ENCODE results near the gene PARS2.

PARS2 gene

DNA sequence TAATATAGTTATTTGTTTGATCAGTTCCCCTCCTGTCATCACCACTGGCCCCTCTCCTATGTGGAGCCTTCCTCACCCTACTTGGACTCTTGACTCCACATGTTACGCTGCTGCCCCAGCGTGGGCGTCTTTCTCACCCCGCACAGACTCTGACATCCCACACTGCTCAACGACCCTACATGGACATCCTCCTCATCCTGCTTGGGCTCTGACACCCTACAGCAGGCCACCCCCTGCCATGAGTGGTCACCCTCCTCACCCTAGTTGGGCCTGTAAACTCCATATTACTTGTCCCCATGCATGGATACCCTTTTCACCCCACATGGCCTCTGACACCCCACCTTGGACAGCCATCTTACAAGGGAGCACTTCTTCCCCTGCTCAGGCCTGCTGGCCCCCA, 27.6 kb downstream of the PARS2 start:
- no peak for DNase-seq (ENCODE audit: low read depth in 2 of 2)

DNA sequence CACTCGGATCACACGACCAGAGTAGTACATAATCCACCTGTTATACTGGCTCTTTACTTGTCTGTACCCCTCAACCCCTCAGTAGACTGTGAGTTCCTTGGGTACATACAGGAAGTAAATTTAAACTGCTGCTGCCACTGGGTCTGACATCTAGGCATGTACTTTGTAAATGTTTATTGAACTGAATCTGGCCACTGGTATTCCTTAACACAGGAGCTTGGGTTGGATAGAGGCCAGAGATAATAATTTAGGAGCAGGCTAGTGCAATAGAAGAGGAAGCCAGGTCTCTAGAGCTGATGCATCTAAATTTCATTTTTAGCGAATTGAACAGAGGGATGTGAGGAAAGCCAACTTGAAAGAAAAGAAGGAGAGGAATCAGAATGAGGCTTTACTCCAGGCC, 36.3 kb downstream of the PARS2 start:
- no peak for DNase-seq (ENCODE audit: low read depth in 2 of 2)

DNA sequence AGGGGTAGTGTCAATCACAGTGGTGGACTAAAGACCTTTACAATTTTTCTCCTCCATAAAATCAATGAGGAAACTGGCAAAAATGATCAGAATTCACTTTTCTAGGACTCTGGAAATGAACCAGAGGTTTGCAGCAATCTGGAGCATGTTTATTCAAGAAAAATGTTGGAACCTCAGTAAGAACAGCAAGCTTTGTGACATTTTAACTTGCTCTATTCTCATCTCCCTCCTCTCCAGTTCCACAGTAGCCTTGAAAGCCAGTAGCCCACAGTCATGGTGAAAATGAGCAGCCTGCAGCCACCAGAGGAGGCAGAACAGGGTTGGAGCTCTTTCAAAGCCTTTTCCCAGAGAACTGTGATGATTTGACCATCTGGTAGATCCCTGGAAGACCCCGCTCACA, 39.6 kb downstream of the PARS2 start:
- DNase-seq (ENCODE audit: low read depth in 2 of 2): no peak

DNA sequence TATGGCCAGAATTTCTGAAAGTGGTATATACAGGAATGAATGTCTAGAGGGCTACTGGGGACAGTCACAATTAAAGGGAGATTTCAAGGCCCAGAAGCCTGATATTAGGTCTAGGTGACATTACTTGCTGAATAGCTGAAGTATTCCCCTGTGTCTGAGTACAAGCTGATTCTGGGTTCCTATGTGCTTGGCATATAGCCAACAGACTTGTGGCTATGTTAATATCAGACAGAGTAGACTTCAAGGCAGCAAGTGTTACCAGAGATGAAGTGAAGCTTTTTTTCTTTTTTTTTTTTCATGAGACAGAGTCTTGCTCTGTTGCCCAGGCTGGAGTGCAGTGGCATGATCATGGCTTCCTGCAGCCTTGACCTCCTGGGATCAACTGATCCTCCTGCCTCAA, 40.3 kb downstream of the PARS2 start:
- no peak for DNase-seq (ENCODE audit: low read depth in 2 of 2)

DNA sequence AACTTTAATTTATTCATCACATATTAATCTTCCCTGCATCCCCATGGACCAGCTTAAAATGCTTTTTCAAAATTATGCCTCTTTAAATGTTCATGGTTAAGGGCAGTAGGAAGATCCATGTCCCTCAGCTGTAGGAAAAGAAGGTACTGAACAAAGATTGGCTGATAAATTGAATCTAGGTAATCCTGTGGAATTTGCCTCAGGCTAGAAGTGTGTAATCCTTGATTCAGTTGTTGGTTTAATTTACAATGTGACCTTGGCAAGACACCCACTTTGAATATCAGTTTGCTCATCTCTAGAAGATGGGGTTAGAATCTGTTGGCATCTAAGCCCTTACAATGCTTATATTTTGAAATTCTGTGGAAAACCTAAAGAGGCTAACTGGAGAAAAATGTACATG, 42.6 kb downstream of the PARS2 start:
- DNase-seq (ENCODE audit: low read depth in 2 of 2): no peak

DNA sequence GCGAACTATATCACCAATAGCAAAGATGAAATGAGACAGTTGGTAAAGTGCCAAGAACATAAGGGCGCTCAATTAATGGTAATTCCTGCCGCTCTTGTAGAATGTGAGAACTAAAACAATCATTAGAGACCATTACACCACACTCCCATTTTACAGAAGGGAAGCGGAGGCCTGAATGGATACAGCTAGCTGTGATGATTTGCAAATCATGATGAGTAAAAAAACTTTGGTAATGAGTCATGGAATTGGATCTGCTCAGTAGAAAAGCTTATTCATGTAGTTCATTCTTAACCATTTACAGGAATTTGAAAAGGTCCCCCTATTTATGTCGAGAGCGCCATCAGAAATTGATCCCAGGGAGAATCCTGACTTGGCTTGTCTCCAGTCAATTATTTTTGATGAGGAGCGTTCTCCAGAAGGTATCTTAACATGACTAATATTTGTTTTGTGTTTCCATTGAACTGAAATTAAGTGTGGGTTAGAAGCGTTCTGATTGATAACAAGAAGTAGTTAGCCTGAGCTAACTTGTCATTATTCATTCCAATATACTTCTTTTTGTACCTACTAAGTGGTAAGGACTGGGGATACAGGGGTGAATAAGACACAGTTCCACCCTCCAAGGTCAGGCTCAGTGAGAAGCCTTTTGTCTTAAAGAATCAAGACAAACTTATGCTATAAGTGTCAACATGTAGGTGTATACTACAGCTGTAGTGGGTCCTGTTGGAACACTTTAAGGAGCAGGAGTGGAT, 47.9 kb downstream of the PARS2 start:
- DNase-seq (ENCODE audit: low read depth in 2 of 2): peak in 1 of 2 donors; percentile 18

DNA sequence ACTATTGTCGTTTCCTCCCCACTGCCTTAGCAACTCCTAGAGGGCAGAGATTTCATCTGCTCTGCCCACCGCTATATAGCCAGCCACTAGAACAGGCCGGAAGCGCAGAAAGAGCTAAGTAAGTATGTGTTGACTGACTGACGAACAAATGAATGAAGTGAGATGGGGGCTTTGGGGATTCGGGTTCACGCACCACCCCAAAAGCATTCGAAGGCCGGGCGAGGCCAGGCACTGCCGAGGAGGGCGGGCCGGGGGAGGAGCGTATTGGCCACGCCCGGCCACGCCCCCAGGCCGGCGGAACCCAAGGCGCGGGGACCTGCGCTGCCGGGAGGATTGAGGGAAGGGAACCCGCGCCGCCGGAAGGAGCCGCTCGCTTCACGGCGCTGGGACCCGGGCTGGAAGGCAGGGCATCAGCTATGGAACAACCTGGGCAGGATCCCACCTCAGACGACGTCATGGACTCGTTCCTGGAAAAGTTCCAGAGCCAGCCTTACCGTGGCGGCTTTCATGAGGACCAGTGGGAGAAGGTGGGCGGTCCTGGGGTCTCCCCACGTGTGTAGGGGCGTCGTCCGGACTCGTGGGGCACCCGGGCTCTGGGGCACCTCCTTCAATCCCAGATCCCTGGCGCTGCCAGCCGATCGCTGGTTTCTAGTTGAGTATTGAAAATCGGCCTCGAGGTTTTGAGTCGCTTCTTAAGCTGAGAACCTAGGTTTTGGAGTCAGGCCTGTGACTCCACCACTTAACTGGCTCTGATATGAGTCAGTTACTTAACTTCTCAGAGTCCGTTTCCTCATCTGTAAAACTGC, 48.6 kb downstream of the PARS2 start, which contains the start of gene TTC4:
Gene TTC4, plus strand, starts transcription at position 369 of the 806 bp plus-strand sequence. Its CDS starts 48 bp downstream, at position 417.
- peak; percentile 69 to 80 for DNase-seq (ENCODE audit: low read depth in 2 of 2)

DNA sequence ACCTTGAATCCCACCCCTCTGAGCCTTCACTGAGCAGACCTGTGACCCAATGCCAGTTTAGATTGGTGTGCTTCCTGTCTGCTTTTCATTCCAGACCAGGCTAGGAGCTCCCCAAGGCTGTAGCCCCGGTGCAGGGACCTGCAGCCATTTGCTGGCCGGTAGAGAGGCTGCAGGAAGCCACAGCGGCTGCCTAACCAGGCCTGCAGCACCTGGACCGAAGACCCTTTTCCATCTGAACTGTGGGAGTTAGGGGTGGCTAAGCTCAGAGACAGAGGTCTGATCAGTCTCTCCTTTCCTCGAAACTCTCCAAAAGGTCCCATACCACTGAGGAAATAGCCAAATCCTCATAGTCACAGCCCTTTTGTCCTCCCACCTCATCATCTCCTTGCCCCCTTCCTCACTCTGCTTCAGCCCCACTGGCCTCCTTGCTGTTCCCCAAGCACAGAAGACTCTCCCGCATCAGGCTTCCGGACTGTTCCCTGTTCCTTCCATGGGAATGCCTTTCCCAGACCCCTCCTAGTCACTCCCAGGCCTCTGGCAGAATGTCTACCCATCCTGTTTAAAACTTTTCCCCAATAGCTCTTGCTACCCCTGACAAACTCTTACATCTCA, 49.3 kb downstream of the PARS2 start:
- no peak for DNase-seq (ENCODE audit: low read depth in 2 of 2)

DNA sequence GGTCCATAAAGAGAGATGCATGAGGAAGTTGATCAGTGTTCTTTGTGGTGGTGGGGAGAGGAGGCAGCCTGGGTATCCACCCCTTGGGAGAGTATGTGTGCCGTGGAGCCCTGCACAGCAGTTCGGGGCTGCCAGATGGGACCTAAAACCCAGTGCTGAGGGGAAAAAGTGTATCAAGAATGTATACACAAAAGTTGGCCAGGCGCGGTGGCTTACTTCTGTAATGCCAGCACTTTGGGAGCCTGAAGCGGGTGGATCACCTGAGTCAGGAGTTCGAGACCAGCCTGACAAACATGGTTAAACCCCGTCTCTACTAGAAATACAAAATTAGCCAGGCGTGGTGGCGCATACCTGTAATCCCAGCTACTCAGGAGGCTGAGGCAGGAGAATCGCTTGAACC, 52.8 kb downstream of the PARS2 start:
- DNase-seq (ENCODE audit: low read depth in 2 of 2): no peak

DNA sequence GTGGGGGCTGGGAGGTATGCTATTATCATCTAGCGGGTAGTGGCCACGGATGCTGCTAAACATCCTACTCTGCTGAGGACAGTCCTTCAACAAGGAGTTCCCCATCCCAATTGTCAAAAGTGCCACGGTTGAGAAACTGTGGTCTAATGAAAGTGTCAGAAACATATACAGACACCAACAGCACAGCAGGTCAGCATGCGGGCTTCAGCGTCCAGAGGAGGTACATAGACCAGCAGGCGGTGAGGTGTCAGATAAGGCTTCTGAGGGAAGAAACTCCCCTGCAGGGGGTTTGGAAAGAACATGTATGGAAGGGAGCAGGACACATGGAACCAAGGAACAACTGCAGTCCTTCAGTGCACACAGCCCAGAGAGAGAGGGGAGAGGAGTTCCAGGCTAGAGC, 53.5 kb downstream of the PARS2 start:
- DNase-seq (ENCODE audit: low read depth in 2 of 2): no peak

DNA sequence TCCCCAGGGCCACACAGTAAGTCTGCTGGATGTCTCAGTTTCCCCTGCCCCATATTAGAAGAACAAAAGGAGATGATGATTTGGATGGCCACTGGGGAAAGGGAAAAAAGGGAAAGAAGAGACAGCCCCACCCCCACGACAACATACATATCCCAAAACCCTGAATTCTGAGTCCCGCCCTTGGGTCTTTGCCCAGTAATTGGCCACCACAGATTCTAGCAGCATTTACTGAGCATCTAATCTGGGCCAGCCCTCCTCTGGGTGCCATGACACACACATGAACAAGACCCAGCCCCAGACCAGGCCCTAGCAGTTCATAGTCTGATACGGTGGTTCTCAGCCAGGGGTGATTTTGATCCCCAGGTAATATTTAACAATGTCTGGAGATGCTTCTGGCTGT, 53.9 kb downstream of the PARS2 start:
- no peak for DNase-seq (ENCODE audit: low read depth in 2 of 2)

DNA sequence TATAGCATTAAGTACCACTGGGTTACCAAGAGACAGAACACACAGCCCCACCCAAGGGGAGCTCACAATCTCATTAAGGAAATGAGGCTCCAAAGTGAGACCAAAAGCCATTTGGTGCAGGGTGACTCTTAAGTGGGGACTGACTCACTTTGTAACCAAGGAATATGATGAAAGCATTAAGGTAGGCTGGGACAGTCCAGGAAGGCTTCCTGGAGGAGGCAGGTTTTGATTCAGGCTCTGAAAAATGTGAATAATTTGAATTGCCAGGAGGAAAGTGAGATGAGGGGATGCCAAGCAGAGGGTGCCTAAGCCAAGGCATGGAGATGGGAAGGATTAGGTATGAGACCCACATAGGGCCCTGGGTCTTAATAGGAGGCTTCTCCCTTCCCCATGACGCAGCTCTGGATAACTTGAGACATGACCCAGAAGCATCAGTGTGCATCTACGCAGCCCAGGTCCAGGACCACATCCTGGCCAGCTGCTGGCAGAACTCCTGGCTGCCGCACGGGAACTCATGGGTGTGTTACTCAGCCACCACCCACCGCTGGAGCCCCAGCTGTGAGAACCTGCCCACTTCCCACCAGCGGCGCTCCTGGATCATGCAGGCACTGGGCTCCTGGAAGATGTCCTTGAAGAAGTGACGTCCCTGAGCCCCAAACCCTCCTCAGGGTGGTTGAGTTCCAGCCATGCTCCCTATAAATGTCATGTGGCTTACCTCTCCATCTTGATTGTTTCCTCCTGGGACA, 54.6 kb downstream of the PARS2 start:
- no peak for DNase-seq (ENCODE audit: low read depth in 2 of 2)

DNA sequence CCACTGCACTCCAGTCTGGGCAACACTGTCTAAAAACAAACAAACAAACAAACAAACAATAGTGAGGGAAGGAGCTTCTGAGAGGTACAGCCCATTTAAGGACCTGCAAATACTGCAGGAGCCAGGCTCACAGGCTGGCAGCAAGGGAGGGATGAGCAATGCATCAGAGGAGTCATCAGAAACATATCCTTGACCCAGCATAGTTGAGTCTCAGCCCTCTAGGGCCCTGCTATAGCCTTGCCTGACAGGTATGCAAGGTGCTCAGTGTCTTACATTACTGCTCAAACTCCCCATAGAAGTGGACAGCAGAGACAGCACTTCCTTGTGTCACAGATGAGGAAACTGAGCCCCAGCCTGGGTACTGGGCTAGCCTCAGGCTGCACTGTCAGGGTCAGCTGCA, 55.9 kb downstream of the PARS2 start:
- DNase-seq (ENCODE audit: low read depth in 2 of 2): no peak
